GM12892 (cell line): ENCODE results near the gene NR4A3. TPM values are rescaled to one million over a fixed set of nuclear protein-coding genes. Genes with fewer than 3 reads are reported as not detected.
"Not testable (repeated sequence)": the region's sequence is repeated elsewhere in the genome, so short reads cannot be mapped to it uniquely, and the experiment has no call there.

Experiments used
- DNase-seq: peaks from one replicate; pipeline ENCODE4 v3.0.0; 2011; ENCODE audit not compliant: insufficient read length
- FAIRE-seq: peaks from 2 replicates; lab custom pipeline; 2011; peaks lifted over from hg19 to GRCh38; lab: Jason Lieb, UNC
- POLR2A ChIP-seq: IDR thresholded peaks from 2 replicates; pipeline ENCODE4 v1.6.1; 2011; ENCODE audit warnings: low read depth, low read length, control low read depth
- POLR2AphosphoS5 ChIP-seq: IDR thresholded peaks from 2 replicates; pipeline ENCODE4 v1.6.1; 2011; ENCODE audit warnings: low read depth, low read length, control low read depth
- TAF1 ChIP-seq: IDR thresholded peaks from 2 replicates; pipeline ENCODE4 v1.6.1; 2011; ENCODE audit warnings: low read depth, mild to moderate bottlenecking, control low read depth, low read length, borderline replicate concordance
- polyA plus RNA-seq: library from polyadenylated mRNA; unstranded; fragments of >200 nt; gene quantifications from one replicate; pipeline ENCODE4 v1.2.1, GENCODE V29; 2012; ENCODE audit warnings: missing spikeins, inconsistent platforms; ENCODE audit not compliant: missing spikeins

The NR4A3 gene
- polyA plus RNA-seq: 2.1 TPM

- FAIRE-seq: peak; percentile 90
- DNase-seq: peak; percentile 54
- TF ChIP-seq POLR2AphosphoS5 (0 out of 2 replicates have a peak, but pooled peaks have one; percentile 48), POLR2A (peak; percentile 56; the same call in 1 of the 2 replicates), TAF1 (peak; percentile 45; the same call in 1 of the 2 replicates)
Observed at GRCh38 chr9:99821396-99822108, at the start of gene NR4A3. Gene NR4A3 (plus strand): TSS chr9:99821885. CDS start chr9:99828043, 6,158 bp downstream.

GRCh38 chr9:99773468-99774138 lies 48.1 kb upstream of the NR4A3 start:
- DNase-seq (no peak), FAIRE-seq (no peak)
- TF ChIP-seq POLR2AphosphoS5 (no peak), TAF1 (no peak), POLR2A (no peak)

GRCh38 chr9:99778308-99778707 lies 43.4 kb upstream of the NR4A3 start:
- FAIRE-seq: no peak
- DNase-seq: no peak
- TF ChIP-seq POLR2AphosphoS5 (no peak), TAF1 (no peak), POLR2A (no peak)

DNA sequence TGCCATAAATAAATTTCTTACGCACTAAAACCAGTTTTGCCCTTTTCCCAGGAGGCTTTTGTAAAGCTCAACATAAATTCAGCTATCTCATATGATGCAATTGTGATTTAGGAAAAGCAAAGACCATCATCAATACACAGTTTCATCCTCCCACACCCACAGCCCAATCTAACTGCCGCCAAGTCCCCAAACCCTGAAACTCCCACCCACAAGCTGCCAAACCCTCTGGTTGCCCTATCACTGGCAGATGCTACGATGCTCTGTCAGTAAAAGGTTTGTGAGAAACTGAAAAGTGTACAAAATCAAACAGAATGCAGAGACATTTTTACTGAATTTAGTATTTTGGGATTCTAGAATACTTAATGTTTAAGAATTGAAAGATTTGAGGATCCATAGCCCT lies 42.8 kb upstream of the NR4A3 start:
- no peak for DNase-seq
- FAIRE-seq: no peak
- TF ChIP-seq POLR2A (no peak), POLR2AphosphoS5 (no peak), TAF1 (no peak)

GRCh38 chr9:99779277-99779676 lies 42.4 kb upstream of the NR4A3 start:
- FAIRE-seq (no peak), DNase-seq (no peak)
- TF ChIP-seq TAF1 (no peak), POLR2A (no peak), POLR2AphosphoS5 (no peak)

DNA sequence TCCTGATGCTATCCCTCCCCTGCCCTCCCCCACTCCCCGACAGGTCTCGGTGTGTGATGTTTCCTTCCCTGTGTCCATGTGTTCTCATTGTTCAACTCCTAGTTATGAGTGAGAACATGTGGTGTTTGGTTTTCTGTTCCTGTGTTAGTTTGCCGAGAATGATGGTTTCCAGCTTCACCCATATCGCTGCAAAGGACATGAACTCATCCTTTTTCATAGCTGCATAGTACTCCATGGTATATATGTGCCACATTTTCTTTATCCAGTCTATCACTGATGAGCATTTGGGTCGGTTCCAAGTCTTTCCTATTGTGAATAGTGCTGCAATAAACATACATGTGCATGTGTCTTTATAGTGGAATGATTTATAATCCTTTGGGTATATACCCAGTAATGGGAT lies 39.3 kb upstream of the NR4A3 start:
- FAIRE-seq, DNase-seq: not testable (repeated sequence)

- peak; percentile 9 for FAIRE-seq
- TF ChIP-seq POLR2A (no peak), TAF1 (no peak), POLR2AphosphoS5 (no peak)
- no peak for DNase-seq
Observed at GRCh38 chr9:99782962-99783718, 38.5 kb upstream of the NR4A3 start.

DNA sequence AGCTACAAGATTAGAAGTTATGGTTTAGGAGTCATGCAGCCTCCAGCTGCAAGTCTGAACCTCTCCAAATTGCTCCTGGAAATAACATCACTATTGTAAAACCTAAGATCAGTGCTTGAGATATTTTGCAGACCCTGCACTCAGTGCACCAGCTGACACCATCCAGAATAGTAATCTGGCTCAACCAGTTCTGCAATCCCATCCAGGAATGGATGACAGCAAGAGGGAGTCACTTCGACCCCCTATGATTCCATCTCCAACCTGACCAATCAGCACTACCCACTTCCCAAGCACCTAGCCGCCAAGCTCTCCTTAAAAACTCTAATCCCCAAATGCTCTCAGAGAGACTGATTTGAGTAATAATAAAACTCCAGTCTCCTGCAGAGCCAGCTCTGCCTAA lies 37.9 kb upstream of the NR4A3 start:
- no peak for TF ChIP-seq POLR2AphosphoS5
- no peak for TF ChIP-seq POLR2A
- no peak for TF ChIP-seq TAF1
- no peak for DNase-seq
- no peak for FAIRE-seq

GRCh38 chr9:99785010-99785590 lies 36.6 kb upstream of the NR4A3 start:
- FAIRE-seq (no peak), DNase-seq (no peak)
- no peak for TF ChIP-seq POLR2A
- no peak for TF ChIP-seq POLR2AphosphoS5
- TF ChIP-seq TAF1: no peak

- DNase-seq (no peak), FAIRE-seq (no peak)
- TF ChIP-seq POLR2A (no peak), TAF1 (no peak), POLR2AphosphoS5 (no peak)
Observed at GRCh38 chr9:99787556-99787955, 34.1 kb upstream of the NR4A3 start.

GRCh38 chr9:99793528-99793927 lies 28.2 kb upstream of the NR4A3 start:
- TF ChIP-seq TAF1: no peak
- no peak for DNase-seq
- no peak for FAIRE-seq

GRCh38 chr9:99796231-99796630 lies 25.5 kb upstream of the NR4A3 start:
- FAIRE-seq: no peak
- DNase-seq: no peak

More at GRCh38 chr9:99796231-99796630, 25.5 kb upstream of the NR4A3 start:
- no peak for TF ChIP-seq POLR2AphosphoS5
- TF ChIP-seq POLR2A: no peak
- TF ChIP-seq TAF1: no peak
